Thoracic aorta (tissue), 2 donors: Measurements from ENCODE around the gene TMEM121B. TPM values are rescaled to one million over a fixed set of nuclear protein-coding genes. Genes with fewer than 3 reads are reported as not detected.

Experiments used
- ATAC-seq: fragments of 150-250 bp; one replicate; pipeline ENCODE4 v1.8.0; 2017; ENCODE audit warnings: low read depth; ENCODE audit not compliant: insufficient number of reproducible peaks, low FRiP score
- DNase-seq: peaks from one replicate; pipeline ENCODE4 v3.0.0-alpha.2; 2020; ENCODE audit warnings: low spot score
- H3K27ac ChIP-seq, 2 donors: fragments of 200-600 bp; sonication (generic); 1 replicate in 1 of 2; 2 replicates in 1 of 2; pipeline ENCODE4 v1.5.1; 2016; ENCODE audit warnings: mild to moderate bottlenecking in 2 of 2, moderate library complexity in 2 of 2
- H3K27me3 ChIP-seq: fragments of 200-600 bp; sonication (generic); replicated peaks from 2 replicates; pipeline ENCODE4 v1.6.0; 2016; ENCODE audit warnings: mild to moderate bottlenecking; ENCODE audit not compliant: insufficient read depth
- H3K36me3 ChIP-seq: fragments of 200-600 bp; sonication (generic); one replicate; pipeline ENCODE4 v1.5.1; 2016
- H3K4me1 ChIP-seq, 2 donors: fragments of 200-600 bp; sonication (generic); 1 replicate in 1 of 2; 2 replicates in 1 of 2; pipeline versions ENCODE4 v1.5.1 to v1.6.0; 2016; ENCODE audit warnings: low read depth in 2 of 2, mild to moderate bottlenecking in 1 of 2; ENCODE audit not compliant: control insufficient read depth in 1 of 2
- H3K4me3 ChIP-seq: fragments of 200-600 bp; sonication (generic); 2 replicates; pipeline ENCODE4 v1.5.1; 2016; ENCODE audit warnings: mild to moderate bottlenecking
- H3K9me3 ChIP-seq: fragments of 200-600 bp; sonication (generic); 2 replicates; pipeline ENCODE4 v1.5.1; 2016
- total RNA-seq, 2 donors: library from RNA; depleted of rRNA; stranded (reverse); fragments of >200 nt; gene quantifications; one replicate each; pipeline versions ENCODE4 v1.1.0 to v1.2.3, GENCODE V29; 2016
- TF ChIP-seq, protein P1 (sequence below): fragments of 200-600 bp; sonication (generic); IDR thresholded peaks from one replicate; pipeline ENCODE4 v1.5.1; 2019; ENCODE audit warnings: antibody characterized with exemption

The TMEM121B gene
- total RNA-seq, 2 donors from 2014 or later, result 1.1 to 2.0 TPM

DNA sequence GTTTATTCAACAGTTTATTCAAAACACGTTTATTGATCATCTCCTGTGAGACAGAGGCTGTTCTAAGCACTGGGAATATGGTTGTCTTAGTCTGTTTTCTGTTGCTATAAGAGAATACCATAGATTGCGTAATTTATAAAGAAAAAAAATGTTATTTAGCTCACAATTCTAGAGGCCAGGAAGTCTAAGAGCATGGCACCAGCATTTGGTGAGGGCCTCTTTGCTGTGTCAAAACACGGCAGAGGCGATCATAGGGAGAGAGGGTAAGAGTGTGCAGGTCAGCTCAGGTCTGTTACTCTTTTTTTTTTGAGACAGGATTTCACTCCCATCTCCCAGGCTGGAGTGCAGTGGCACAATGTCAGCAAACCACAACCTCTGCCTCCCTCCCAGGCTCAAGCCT, 41.6 kb downstream of the TMEM121B start:
- Histone ChIP-seq H3K4me1 (peaks cover 0 to 7% of the 10 kb centered on the region in 2 donors), H3K27ac (no peak overlapping the region), H3K27me3 (no peaks in the 10 kb centered on the region), H3K4me3 (no peak overlapping the region), H3K9me3 (no peaks in the 10 kb centered on the region), H3K36me3 (no peaks in the 10 kb centered on the region)
- ATAC-seq, result no peak
- no peak for DNase-seq
- TF ChIP-seq, protein P1, sequence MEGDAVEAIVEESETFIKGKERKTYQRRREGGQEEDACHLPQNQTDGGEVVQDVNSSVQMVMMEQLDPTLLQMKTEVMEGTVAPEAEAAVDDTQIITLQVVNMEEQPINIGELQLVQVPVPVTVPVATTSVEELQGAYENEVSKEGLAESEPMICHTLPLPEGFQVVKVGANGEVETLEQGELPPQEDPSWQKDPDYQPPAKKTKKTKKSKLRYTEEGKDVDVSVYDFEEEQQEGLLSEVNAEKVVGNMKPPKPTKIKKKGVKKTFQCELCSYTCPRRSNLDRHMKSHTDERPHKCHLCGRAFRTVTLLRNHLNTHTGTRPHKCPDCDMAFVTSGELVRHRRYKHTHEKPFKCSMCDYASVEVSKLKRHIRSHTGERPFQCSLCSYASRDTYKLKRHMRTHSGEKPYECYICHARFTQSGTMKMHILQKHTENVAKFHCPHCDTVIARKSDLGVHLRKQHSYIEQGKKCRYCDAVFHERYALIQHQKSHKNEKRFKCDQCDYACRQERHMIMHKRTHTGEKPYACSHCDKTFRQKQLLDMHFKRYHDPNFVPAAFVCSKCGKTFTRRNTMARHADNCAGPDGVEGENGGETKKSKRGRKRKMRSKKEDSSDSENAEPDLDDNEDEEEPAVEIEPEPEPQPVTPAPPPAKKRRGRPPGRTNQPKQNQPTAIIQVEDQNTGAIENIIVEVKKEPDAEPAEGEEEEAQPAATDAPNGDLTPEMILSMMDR, result no peak

DNA sequence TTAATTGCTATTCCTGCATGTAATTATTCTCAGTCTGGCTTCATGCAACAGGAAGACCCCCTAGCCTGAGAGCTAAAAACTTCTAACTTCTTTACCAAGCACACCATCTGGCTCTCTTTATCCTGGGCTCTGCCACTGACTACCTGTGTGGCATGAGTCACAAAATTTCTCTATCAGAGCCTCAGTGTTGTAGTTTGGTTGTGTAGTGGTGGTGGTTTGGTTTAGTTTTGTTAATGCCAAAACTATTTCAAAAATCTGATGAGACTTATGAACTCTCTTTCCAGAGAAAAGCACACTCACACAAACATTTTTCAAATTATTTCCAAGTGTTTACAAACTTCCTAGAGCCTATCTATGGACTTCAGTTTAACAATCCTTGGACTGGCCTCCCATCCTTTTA, 43.9 kb downstream of the TMEM121B start:
- DNase-seq (no peak), ATAC-seq (no peak)
- no peaks in the 10 kb centered on the region for H3K36me3 ChIP-seq
- no peaks in the 10 kb centered on the region for H3K9me3 ChIP-seq
- TF ChIP-seq, protein P1, result no peak
- no peak overlapping the region for H3K4me3 ChIP-seq
- H3K27ac ChIP-seq, result no peak overlapping the region
- no peaks in the 10 kb centered on the region for H3K4me1 ChIP-seq
- no peaks in the 10 kb centered on the region for H3K27me3 ChIP-seq

DNA sequence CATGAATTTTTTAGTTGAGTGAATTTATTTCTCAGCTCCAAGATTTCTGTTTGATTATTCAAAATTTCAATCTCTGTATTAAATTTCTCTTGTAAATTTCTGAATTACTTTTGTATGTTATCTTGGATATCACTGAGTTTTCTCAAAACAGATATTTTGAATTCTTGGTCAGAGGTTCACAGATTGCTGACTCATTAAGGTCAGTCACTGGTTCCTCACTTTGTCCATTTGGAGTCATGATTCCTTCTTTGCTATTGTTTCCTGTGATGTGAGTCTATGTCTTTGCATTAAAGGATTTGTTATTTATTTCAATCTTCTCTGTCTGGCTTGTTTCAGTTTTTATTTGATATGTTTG, 46.5 kb downstream of the TMEM121B start:
- TF ChIP-seq, protein P1, result no peak
- no peaks in the 10 kb centered on the region for H3K27me3 ChIP-seq

DNA sequence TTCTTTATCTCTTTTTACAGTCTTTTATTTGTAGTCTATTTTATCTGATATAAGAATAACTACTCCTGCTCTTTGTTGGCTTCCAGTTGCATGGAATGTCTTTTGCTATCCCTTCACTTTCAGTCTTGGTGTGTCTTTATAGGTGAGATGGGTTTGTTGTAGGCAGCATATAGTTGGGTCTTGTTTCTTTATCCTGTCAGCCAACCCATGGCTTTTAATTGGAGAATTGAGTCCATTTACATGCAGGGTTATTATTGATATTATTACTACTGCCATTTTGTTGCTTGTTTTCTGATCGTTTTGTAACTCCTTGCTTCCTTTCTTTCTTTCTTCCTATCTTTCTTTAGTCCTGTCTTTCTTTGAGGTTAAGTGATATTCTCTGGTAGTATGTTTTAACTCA, 48.3 kb downstream of the TMEM121B start:
- ATAC-seq (no peak), DNase-seq (no peak)
- TF ChIP-seq, protein P1, result no peak
- no peaks in the 10 kb centered on the region for H3K4me1 ChIP-seq
- H3K9me3 ChIP-seq, result no peaks in the 10 kb centered on the region
- no peak overlapping the region for H3K27ac ChIP-seq
- no peaks in the 10 kb centered on the region for H3K27me3 ChIP-seq
- H3K36me3 ChIP-seq, result no peaks in the 10 kb centered on the region
- H3K4me3 ChIP-seq, result no peak overlapping the region

More for the DNA sequence above, 46.5 kb downstream of the TMEM121B start:
- ATAC-seq, result no peak
- Histone ChIP-seq H3K27ac (no peak overlapping the region), H3K36me3 (no peaks in the 10 kb centered on the region), H3K9me3 (no peaks in the 10 kb centered on the region), H3K4me1 (no peaks in the 10 kb centered on the region), H3K4me3 (no peak overlapping the region)
- DNase-seq, result no peak

Other genes with a start within 250 kb of the TMEM121B start
- gene GAB4, start 113.1 kb downstream of the TMEM121B start, total RNA-seq, result not detected
- gene IL17RA, start 36.4 kb downstream of the TMEM121B start, total RNA-seq, result 10 to 100 TPM; 28.4 to 34.1 TPM
- gene HDHD5, start 37.9 kb upstream of the TMEM121B start, total RNA-seq, result 10 to 100 TPM; 32.6 to 50.1 TPM
- gene ADA2, start 98.1 kb upstream of the TMEM121B start, total RNA-seq, result 10 to 100 TPM; 25.7 to 31.3 TPM
- gene CECR2, start 248.1 kb upstream of the TMEM121B start, total RNA-seq, result under 1 TPM in 1 of 2 donors, not detected in 1; 0.28 TPM